Keratinocyte (primary cell): Measurements from ENCODE around the gene PTPRR. TPM values are rescaled to one million over a fixed set of nuclear protein-coding genes. Genes with fewer than 3 reads are reported as not detected.

ENCODE experiments used
- DNase-seq: peaks from one replicate; pipeline ENCODE4 v3.0.0-alpha.2; 2011; ENCODE audit warnings: low read depth, missing footprints, low spot score
- FAIRE-seq: peaks from 2 replicates; lab custom pipeline; 2011; peaks lifted over from hg19 to GRCh38; lab: Jason Lieb, UNC
- H2AFZ ChIP-seq: 2 replicates; pipeline ENCODE4 v1.6.0; 2012; ENCODE audit warnings: low read length, control low read depth, inconsistent platforms; ENCODE audit not compliant: control insufficient read depth
- H3K27ac ChIP-seq: 2 replicates; pipeline ENCODE4 v1.5.1; 2011; ENCODE audit warnings: low read length; ENCODE audit not compliant: control insufficient read depth, insufficient read depth
- H3K27me3 ChIP-seq: 3 replicates; pipeline ENCODE4 v1.6.0; 2011; ENCODE audit warnings: low read length; ENCODE audit not compliant: control insufficient read depth, insufficient read depth; ENCODE audit errors: extremely low read depth
- H3K36me3 ChIP-seq, 2 experiments: 2 replicates in 1 of 2; 3 replicates in 1 of 2; pipeline ENCODE4 v1.5.1; 2011; ENCODE audit warnings: low read length in 2 of 2, mild to moderate bottlenecking in 1 of 2; ENCODE audit not compliant: control insufficient read depth in 2 of 2, insufficient read depth in 2 of 2; ENCODE audit errors: extremely low read depth in 1 of 2
- H3K4me1 ChIP-seq: 3 replicates; pipeline ENCODE4 v1.5.1; 2011; ENCODE audit warnings: low read length; ENCODE audit not compliant: control insufficient read depth, insufficient read depth; ENCODE audit errors: extremely low read depth
- H3K4me2 ChIP-seq: 3 replicates; pipeline ENCODE4 v1.6.0; 2011; ENCODE audit warnings: low read depth, low read length; ENCODE audit not compliant: control insufficient read depth, insufficient read depth; ENCODE audit errors: extremely low read depth
- H3K4me3 ChIP-seq, 3 experiments: fragments of 200-600 bp in 1 of 3; sonication (generic) in 1 of 3; 2 replicates in 2 of 3; 3 replicates in 1 of 3; pipeline ENCODE4 v1.5.1; 2011 to 2016; ENCODE audit warnings: low read length in 3 of 3, mild to moderate bottlenecking in 3 of 3, control low read depth in 2 of 3, inconsistent platforms in 1 of 3, low read depth in 1 of 3, mixed read lengths in 1 of 3, mixed run types in 1 of 3, moderate library complexity in 1 of 3; ENCODE audit not compliant: control insufficient read depth in 2 of 3, insufficient read depth in 2 of 3; ENCODE audit errors: extremely low read depth in 1 of 3
- H3K79me2 ChIP-seq: 2 replicates; pipeline ENCODE4 v1.6.0; 2012; ENCODE audit warnings: low read length; ENCODE audit not compliant: control insufficient read depth, insufficient read depth
- H3K9ac ChIP-seq: 3 replicates; pipeline ENCODE4 v1.6.0; 2011; ENCODE audit warnings: low read length; ENCODE audit not compliant: control insufficient read depth, insufficient read depth; ENCODE audit errors: extremely low read depth
- H3K9me1 ChIP-seq: 3 replicates; pipeline ENCODE4 v1.6.0; 2011; ENCODE audit warnings: low read length; ENCODE audit not compliant: control insufficient read depth, insufficient read depth; ENCODE audit errors: extremely low read depth
- H3K9me3 ChIP-seq: 2 replicates; pipeline ENCODE4 v1.5.1; 2012; ENCODE audit warnings: low read depth, low read length; ENCODE audit not compliant: control insufficient read depth
- H4K20me1 ChIP-seq: 3 replicates; pipeline ENCODE4 v1.6.0; 2011; ENCODE audit warnings: low read length; ENCODE audit not compliant: control insufficient read depth, insufficient read depth; ENCODE audit errors: extremely low read depth
- CTCF ChIP-seq, 3 experiments: IDR thresholded peaks in 1 of 3; conservative IDR thresholded peaks in 1 of 3; optimal IDR thresholded peaks in 1 of 3; 2 replicates in 2 of 3; 3 replicates in 1 of 3; pipeline versions ENCODE3 to v1.5.1; 2011; ENCODE audit warnings: low read length in 3 of 3, mild to moderate bottlenecking in 3 of 3, moderate library complexity in 2 of 3, control low read depth in 1 of 3, inconsistent platforms in 1 of 3; ENCODE audit not compliant: insufficient read depth in 2 of 3; ENCODE audit errors: extremely low read depth in 1 of 3
- EZH2 ChIP-seq: IDR thresholded peaks from one replicate; pipeline ENCODE4 v1.6.1; 2012; ENCODE audit warnings: inconsistent platforms, mild to moderate bottlenecking, low read length, moderate library complexity
- dilution Hi-C: fragments of 300-500 bp; cut with MboI; formaldehyde crosslinking; loops from one replicate; pipeline ENCODE4 v1.7.0; 2020; ENCODE audit warnings: low sequenced_read_pairs; ENCODE audit not compliant: extremely low pct_ligation_motif_present
- polyA plus RNA-seq, 5 experiments: library from polyadenylated mRNA; depleted of rRNA in 3 of 5; stranded (reverse) in 3 of 5; stranded (forward) in 1 of 5; unstranded in 1 of 5; fragments of >200 nt; gene quantifications; 1 replicate in 1 of 5; 2 replicates in 3 of 5; 3 replicates in 1 of 5; pipeline versions ENCODE4 v1.2.1 to v1.2.3, GENCODE V29; 2011 to 2012; ENCODE audit warnings: missing spikeins in 2 of 5, low read depth in 1 of 5, low replicate concordance in 1 of 5

The PTPRR gene
- polyA plus RNA-seq, 1 donor (not counting 4 experiments of a cell fraction or from before 2014, with no cell fraction given) = 3.1 TPM

- dilution Hi-C loops = no loop called here
- Histone ChIP-seq H3K4me2 (no peak overlapping the region), H3K36me3 (no peaks in the 10 kb centered on the region), H3K4me1 (no peaks in the 10 kb centered on the region), H3K9ac (no peak overlapping the region), H3K9me3 (no peaks in the 10 kb centered on the region), H2AFZ (no peak overlapping the region), H3K79me2 (no peaks in the 10 kb centered on the region), H3K4me3 (no peak overlapping the region), H3K27me3 (no peaks in the 10 kb centered on the region), H3K9me1 (no peaks in the 10 kb centered on the region), H3K27ac (no peak overlapping the region), H4K20me1 (no peaks in the 10 kb centered on the region)
- DNase-seq = no peak
- no peak for FAIRE-seq
- TF ChIP-seq CTCF (optimal IDR thresholded peaks at IDR 0.05 in 1 of 3, IDR thresholded peaks at IDR 0.05 in 1 of 3, conservative IDR thresholded peaks at IDR 0.05 in 1 of 3; ENCODE audit: extremely low read depth in 1 of 3, insufficient read depth in 2 of 3, low read length in 3 of 3) = no peak
- TF ChIP-seq EZH2 = no peak
Measured at GRCh38 chr12:70592664-70593063, 327.9 kb downstream of the PTPRR start.

- TF ChIP-seq CTCF (optimal IDR thresholded peaks at IDR 0.05 in 1 of 3, IDR thresholded peaks at IDR 0.05 in 1 of 3, conservative IDR thresholded peaks at IDR 0.05 in 1 of 3; ENCODE audit: extremely low read depth in 1 of 3, insufficient read depth in 2 of 3, low read length in 3 of 3) = no peak
- TF ChIP-seq EZH2 = no peak
- no peaks in the 10 kb centered on the region for H3K79me2 ChIP-seq
- no peak overlapping the region for H3K4me2 ChIP-seq
- no peak overlapping the region for H3K4me3 ChIP-seq
- dilution Hi-C loops = no loop called here
- H3K27me3 ChIP-seq = no peaks in the 10 kb centered on the region
- no peak overlapping the region for H2AFZ ChIP-seq
- FAIRE-seq (no peak), DNase-seq (no peak)
- no peaks in the 10 kb centered on the region for H3K9me1 ChIP-seq
- H3K9me3 ChIP-seq = no peaks in the 10 kb centered on the region
- H4K20me1 ChIP-seq = no peaks in the 10 kb centered on the region
- no peaks in the 10 kb centered on the region for H3K36me3 ChIP-seq
- H3K27ac ChIP-seq = no peak overlapping the region
- no peak overlapping the region for H3K9ac ChIP-seq
- no peaks in the 10 kb centered on the region for H3K4me1 ChIP-seq
Measured at GRCh38 chr12:70590549-70591226, 329.9 kb downstream of the PTPRR start.
